HepG2 (cell line): ENCODE data around the gene MCM6. TPM values are rescaled to one million over a fixed set of nuclear protein-coding genes. Genes with fewer than 3 reads are reported as not detected.

Experiments used
- ATAC-seq: fragments of 200-7000 bp; cut with Tn5 transposase; 3 replicates; pipeline ENCODE4 v1.9.1; 2020; ENCODE audit warnings: mild to moderate bottlenecking, moderate library complexity
- BruUV-seq: library from RNA; stranded (reverse); fragments of 400-500 nt; replicated peaks from 2 replicates; lab custom pipeline; 2021; lab: Mats Ljungman, UMichigan
- CTCF ChIA-PET: fragments of 300-600 bp; formaldehyde crosslinking; extraction: SDS; loops from one replicate; lab custom pipeline; 2021; ENCODE audit warnings: low total read pairs, inconsistent platforms, low intra/inter-chr PET ratio; lab: Yijun Ruan, JAX
- POLR2A ChIA-PET: fragments of 350-600 bp; sonication (Branson Sonifier 250); formaldehyde crosslinking; loops from one replicate; lab custom pipeline; 2020; ENCODE audit warnings: antibody characterized with exemption, inconsistent platforms; lab: Yijun Ruan, JAX
- DNase-seq: peaks from one replicate; pipeline ENCODE4 v3.0.0-alpha.2; 2015; ENCODE audit warnings: low spot score
- FAIRE-seq: peaks from 3 replicates; lab custom pipeline; 2011; peaks lifted over from hg19 to GRCh38; lab: Jason Lieb, UNC
- H2AFZ ChIP-seq: one replicate; pipeline ENCODE4 v1.6.1; 2011; ENCODE audit warnings: low read length, inconsistent platforms
- H3K27ac ChIP-seq: fragments of 300-600 bp; 3 replicates; pipeline ENCODE4 v1.8.0; 2011; ENCODE audit warnings: mixed run types, mild to moderate bottlenecking, mixed read lengths, low read length, inconsistent platforms; ENCODE audit not compliant: insufficient read depth; ENCODE audit errors: extremely low read length
- H3K27me3 ChIP-seq, 2 experiments: fragments of 200-600 bp in 1 of 2; 2 replicates in 1 of 2; 3 replicates in 1 of 2; pipeline versions ENCODE4 v1.6.0 to v1.8.0; 2011; ENCODE audit warnings: low read length in 2 of 2, mild to moderate bottlenecking in 2 of 2, moderate library complexity in 2 of 2, inconsistent platforms in 1 of 2; ENCODE audit not compliant: insufficient read depth in 2 of 2, control insufficient read depth in 1 of 2
- H3K36me3 ChIP-seq, 2 experiments: fragments of 200-600 bp in 1 of 2; replicated peaks in 1 of 2; 2 replicates in 1 of 2; 3 replicates in 1 of 2; pipeline versions ENCODE4 v1.5.1 to v1.8.0; 2011; ENCODE audit warnings: low read length in 2 of 2, inconsistent platforms in 1 of 2; ENCODE audit not compliant: insufficient read depth in 2 of 2, control insufficient read depth in 1 of 2
- H3K4me1 ChIP-seq: 2 replicates; pipeline ENCODE4 v1.5.1; 2012; ENCODE audit warnings: low read length, inconsistent platforms; ENCODE audit not compliant: insufficient read depth
- H3K4me2 ChIP-seq: 2 replicates; pipeline ENCODE4 v1.6.0; 2011; ENCODE audit warnings: low read depth, low read length, inconsistent platforms
- H3K4me3 ChIP-seq, 3 experiments: fragments of 200-600 bp in 1 of 3; sonication (generic), shearing (Covaris generic) in 1 of 3; replicated peaks in 1 of 3; 2 replicates each; pipeline ENCODE4 v1.5.1; 2011 to 2016; ENCODE audit warnings: low read length in 3 of 3, inconsistent platforms in 2 of 3, low read depth in 2 of 3, mild to moderate bottlenecking in 2 of 3, control low read depth in 1 of 3, mixed read lengths in 1 of 3; ENCODE audit not compliant: insufficient read depth in 1 of 3
- H3K79me2 ChIP-seq: one replicate; pipeline ENCODE4 v1.6.1; 2011; ENCODE audit warnings: low read length, inconsistent platforms; ENCODE audit not compliant: insufficient read depth
- H3K9ac ChIP-seq: 2 replicates; pipeline ENCODE4 v1.6.0; 2011; ENCODE audit warnings: mild to moderate bottlenecking, low read depth, low read length, inconsistent platforms; ENCODE audit not compliant: insufficient read depth
- H3K9me3 ChIP-seq: 2 replicates; pipeline ENCODE4 v1.5.1; 2012; ENCODE audit warnings: mild to moderate bottlenecking, low read length
- H4K20me1 ChIP-seq: 2 replicates; pipeline ENCODE4 v1.6.0; 2011; ENCODE audit warnings: inconsistent platforms, mild to moderate bottlenecking, low read length, moderate library complexity; ENCODE audit not compliant: insufficient read depth
- MAFF ChIP-seq: IDR thresholded peaks from 2 replicates; pipeline ENCODE4 v1.6.1; 2011; ENCODE audit warnings: low read depth, low read length, improper control_type of control experiment
- MAFK ChIP-seq, 2 experiments: IDR thresholded peaks in 1 of 2; conservative IDR thresholded peaks in 1 of 2; 2 replicates each; pipeline ENCODE4 v1.6.1; 2011; ENCODE audit warnings: improper control_type of control experiment in 2 of 2, low read length in 2 of 2
- MXD4 ChIP-seq: IDR thresholded peaks from 2 replicates; pipeline ENCODE4 v1.6.1; 2016; ENCODE audit warnings: mild to moderate bottlenecking, missing biosample characterization, missing genetic modification reagents
- TCF12 ChIP-seq, 2 experiments: fragments of 450-650 bp in 1 of 2; sonication (generic) in 1 of 2; formaldehyde crosslinking in 1 of 2; IDR thresholded peaks; 2 replicates each; pipeline versions ENCODE4 v1.6.1 to v1.8.0; 2017 to 2022; ENCODE audit warnings: antibody characterized with exemption in 1 of 2, mild to moderate bottlenecking in 1 of 2, missing genetic modification reagents in 1 of 2, moderate library complexity in 1 of 2
- U2AF1 ChIP-seq: fragments of 200-400 bp; formaldehyde crosslinking; optimal IDR thresholded peaks from 2 replicates; pipeline ENCODE3; 2017; ENCODE audit warnings: mild to moderate bottlenecking, low read depth, low read length
- XBP1 ChIP-seq: sonication (generic); formaldehyde crosslinking; IDR thresholded peaks from 2 replicates; pipeline ENCODE4 v1.5.0; 2020; ENCODE audit warnings: missing genetic modification reagents
- ZNF556 ChIP-seq: sonication (generic); formaldehyde crosslinking; IDR thresholded peaks from 2 replicates; pipeline ENCODE4 v1.4.0; 2020; ENCODE audit warnings: mild to moderate bottlenecking, missing genetic modification reagents, borderline replicate concordance
- ZNF737 ChIP-seq: sonication (generic); formaldehyde crosslinking; IDR thresholded peaks from 2 replicates; pipeline ENCODE4 v1.5.0; 2020; ENCODE audit warnings: missing genetic modification reagents, mild to moderate bottlenecking, borderline replicate concordance
- WGBS: methylation state at CpG from one replicate; pipeline ENCODE4 v1.1.6; 2017; ENCODE audit warnings: low lambda C conversion rate; 5-methylcytosine and 5-hydroxymethylcytosine counted together
- in situ Hi-C: cut with HindIII; loops from 2 replicates; pipeline ENCODE4 v1.10.0; 2017; ENCODE audit warnings: low pct_unique_long_range_greater_than_20kb; ENCODE audit not compliant: extremely low pct_ligation_motif_present
- intact Hi-C: fragments of 100-400 bp; cut with micrococcal nuclease; formaldehyde crosslinking; loops from one replicate; pipeline ENCODE4 v1.10.0; 2022; ENCODE audit not compliant: unreplicated experiment
- polyA plus RNA-seq, 8 experiments: library from polyadenylated mRNA; depleted of rRNA in 3 of 8; stranded (reverse) in 7 of 8; unstranded in 1 of 8; fragments of >200 nt; fragmentation: Illumina TruSeq in 4 of 8; extraction: Trizol in 4 of 8; gene quantifications; 2 replicates each; pipeline versions ENCODE4 v1.2.1 to v1.2.3, GENCODE V29; 2011 to 2016; ENCODE audit warnings: low read depth in 4 of 8, missing spikeins in 1 of 8, mixed read lengths in 1 of 8; ENCODE audit not compliant: insufficient read depth in 1 of 8
- total RNA-seq, 5 experiments: library from RNA; depleted of rRNA; stranded (reverse); fragments of >200 nt; fragmentation: Illumina TruSeq; extraction: Trizol; gene quantifications; 2 replicates each; pipeline ENCODE4 v1.2.3, GENCODE V29; 2016; ENCODE audit warnings: low read depth in 1 of 5
- TF ChIP-seq, protein P1 (sequence below): sonication (generic); formaldehyde crosslinking; IDR thresholded peaks from 2 replicates; pipeline ENCODE4 v1.5.1; 2020; ENCODE audit warnings: missing genetic modification reagents, mild to moderate bottlenecking, borderline replicate concordance
- TF ChIP-seq, protein P2 (sequence below): sonication (generic); formaldehyde crosslinking; IDR thresholded peaks from 2 replicates; pipeline ENCODE4 v1.8.0; 2022; ENCODE audit warnings: mild to moderate bottlenecking, missing genetic modification reagents; ENCODE audit not compliant: insufficient replicate concordance
- TF ChIP-seq, protein P3 (sequence below): sonication (generic); formaldehyde crosslinking; IDR thresholded peaks from 2 replicates; pipeline ENCODE4 v1.8.1; 2023; ENCODE audit warnings: mild to moderate bottlenecking, missing genetic modification reagents, borderline replicate concordance
- TF ChIP-seq, protein P4 (sequence below): IDR thresholded peaks from 2 replicates; pipeline ENCODE4 v1.6.1; 2018; ENCODE audit warnings: missing genetic modification reagents, mild to moderate bottlenecking, missing compliant biosample characterization

MCM6 gene
- total and polyA plus RNA-seq, 2 of the 13 experiments (the other 11 are each of a cell fraction or from before 2014, with no cell fraction given), result 9.7 to 18.7 TPM

DNA sequence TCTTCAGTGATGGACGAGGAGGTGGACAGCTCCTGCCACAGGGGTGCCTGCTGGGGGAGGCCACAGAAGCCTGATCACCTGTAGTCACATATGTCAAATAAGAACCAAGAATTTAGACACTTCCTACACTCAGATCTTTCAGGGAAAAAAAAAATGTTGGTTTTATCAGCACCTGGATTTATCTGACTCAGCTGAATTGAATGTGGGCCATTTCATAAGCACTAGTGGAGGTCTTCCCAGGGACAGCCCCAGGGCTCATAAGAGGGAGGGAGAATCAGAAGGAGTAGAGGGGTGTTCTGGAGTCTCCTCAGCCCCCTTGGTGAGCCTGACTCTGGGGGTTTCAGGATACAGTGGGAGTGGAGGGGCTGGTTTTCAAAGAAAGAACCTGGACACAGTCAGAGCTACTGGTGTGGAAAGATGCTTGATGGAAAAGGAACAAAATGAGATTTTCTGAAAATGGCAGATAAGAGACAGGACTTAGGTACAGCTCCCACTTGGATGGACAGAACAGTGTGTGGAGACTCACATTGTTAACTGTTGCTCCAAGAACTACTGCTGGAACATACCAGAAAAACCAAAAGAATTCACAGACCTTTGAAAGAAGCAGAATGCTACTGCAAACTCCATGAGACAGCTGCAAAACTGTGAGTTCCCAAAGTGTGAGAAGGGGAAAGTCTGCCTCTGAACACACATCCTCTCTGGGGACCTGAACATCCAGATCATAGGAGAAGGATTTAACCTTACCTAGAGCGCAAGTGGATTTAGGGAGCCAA lies 84.6 kb downstream of the MCM6 start:
- TF ChIP-seq MAFK (conservative IDR thresholded peaks at IDR 0.05 in 1 of 2, IDR thresholded peaks at IDR 0.05 in 1 of 2; ENCODE audit: low read length in 2 of 2) (peak; percentile 65 to 86), ZNF556 (CRISPR knock-in tag) (no peak), MAFF (peak; percentile 68)
- TF ChIP-seq, all 625 proteins: peak for 2
- Histone ChIP-seq H3K27me3 (no peaks in the 10 kb centered on the region), H2AFZ (no peak overlapping the region), H3K9ac (no peak overlapping the region), H4K20me1 (no peaks in the 10 kb centered on the region), H3K4me1 (no peaks in the 10 kb centered on the region), H3K27ac (no peak overlapping the region), H3K36me3 (no peaks in the 10 kb centered on the region), H3K79me2 (no peaks in the 10 kb centered on the region), H3K9me3 (no peaks in the 10 kb centered on the region), H3K4me3 (no peak overlapping the region), H3K4me2 (no peak overlapping the region)
- FAIRE-seq (no peak), ATAC-seq (no peak), DNase-seq (no peak)
- ChIA-PET POLR2A (no interaction called here), CTCF (no interaction called here)
- intact Hi-C loops (no loop called here), in situ Hi-C loops (loop anchor here (10.0 kb wide), 1 partner anchor 797 kb away; no protein-coding TSS in a partner anchor)
- WGBS, result 71% methylated on average over 2 of the region's 2 CpGs
- BruUV-seq, result no TSS peak

DNA sequence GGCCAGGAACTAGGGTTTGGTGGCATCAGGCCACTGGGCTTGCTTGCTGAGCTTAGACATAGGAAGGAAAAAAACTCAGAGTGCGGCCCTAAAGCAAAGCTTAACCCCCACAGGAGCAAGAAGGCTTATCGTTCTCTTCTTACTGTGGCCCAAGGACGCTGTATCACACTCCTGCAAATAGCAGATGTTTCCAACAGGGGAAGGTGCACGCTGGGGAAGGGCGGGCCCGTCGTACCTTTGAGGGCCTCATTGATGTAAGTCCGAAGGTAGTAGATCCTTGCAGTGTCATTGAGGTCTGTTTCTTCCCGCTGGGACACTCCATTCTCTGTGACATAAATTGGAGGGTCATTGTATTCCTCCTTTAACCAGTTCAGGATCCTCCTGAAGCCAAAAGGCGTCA lies 85.8 kb downstream of the MCM6 start:
- H3K27me3 ChIP-seq, result no peaks in the 10 kb centered on the region
- H3K4me2 ChIP-seq, result no peak overlapping the region
- ATAC-seq, result no peak
- CTCF ChIA-PET, result no interaction called here
- 74% methylated on average over 10 of the region's 10 CpGs for WGBS
- no peak overlapping the region for H3K27ac ChIP-seq
- no peaks in the 10 kb centered on the region for H3K9me3 ChIP-seq
- no peak overlapping the region for H3K4me3 ChIP-seq
- in situ Hi-C loops (loop anchor here (10.0 kb wide), 1 partner anchor 796 kb away; no protein-coding TSS in a partner anchor), intact Hi-C loops (no loop called here)
- POLR2A ChIA-PET, result no interaction called here
- H3K79me2 ChIP-seq, result no peaks in the 10 kb centered on the region
- H3K36me3 ChIP-seq, result peaks cover 0 to under 1% of the 10 kb centered on the region in 2 experiments; a peak in 1 of 5 replicates
- no peaks in the 10 kb centered on the region for H4K20me1 ChIP-seq
- no peak for FAIRE-seq
- no TSS peak for BruUV-seq
- H2AFZ ChIP-seq, result no peak overlapping the region
- H3K4me1 ChIP-seq, result no peaks in the 10 kb centered on the region
- DNase-seq, result no peak
- no peak overlapping the region for H3K9ac ChIP-seq
- TF ChIP-seq, protein P1, sequence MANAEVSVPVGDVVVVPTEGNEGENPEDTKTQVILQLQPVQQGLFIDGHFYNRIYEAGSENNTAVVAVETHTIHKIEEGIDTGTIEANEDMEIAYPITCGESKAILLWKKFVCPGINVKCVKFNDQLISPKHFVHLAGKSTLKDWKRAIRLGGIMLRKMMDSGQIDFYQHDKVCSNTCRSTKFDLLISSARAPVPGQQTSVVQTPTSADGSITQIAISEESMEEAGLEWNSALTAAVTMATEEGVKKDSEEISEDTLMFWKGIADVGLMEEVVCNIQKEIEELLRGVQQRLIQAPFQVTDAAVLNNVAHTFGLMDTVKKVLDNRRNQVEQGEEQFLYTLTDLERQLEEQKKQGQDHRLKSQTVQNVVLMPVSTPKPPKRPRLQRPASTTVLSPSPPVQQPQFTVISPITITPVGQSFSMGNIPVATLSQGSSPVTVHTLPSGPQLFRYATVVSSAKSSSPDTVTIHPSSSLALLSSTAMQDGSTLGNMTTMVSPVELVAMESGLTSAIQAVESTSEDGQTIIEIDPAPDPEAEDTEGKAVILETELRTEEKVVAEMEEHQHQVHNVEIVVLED, result no peak
- TF ChIP-seq, protein P2, sequence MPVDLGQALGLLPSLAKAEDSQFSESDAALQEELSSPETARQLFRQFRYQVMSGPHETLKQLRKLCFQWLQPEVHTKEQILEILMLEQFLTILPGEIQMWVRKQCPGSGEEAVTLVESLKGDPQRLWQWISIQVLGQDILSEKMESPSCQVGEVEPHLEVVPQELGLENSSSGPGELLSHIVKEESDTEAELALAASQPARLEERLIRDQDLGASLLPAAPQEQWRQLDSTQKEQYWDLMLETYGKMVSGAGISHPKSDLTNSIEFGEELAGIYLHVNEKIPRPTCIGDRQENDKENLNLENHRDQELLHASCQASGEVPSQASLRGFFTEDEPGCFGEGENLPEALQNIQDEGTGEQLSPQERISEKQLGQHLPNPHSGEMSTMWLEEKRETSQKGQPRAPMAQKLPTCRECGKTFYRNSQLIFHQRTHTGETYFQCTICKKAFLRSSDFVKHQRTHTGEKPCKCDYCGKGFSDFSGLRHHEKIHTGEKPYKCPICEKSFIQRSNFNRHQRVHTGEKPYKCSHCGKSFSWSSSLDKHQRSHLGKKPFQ (CRISPR knock-in tag), result no peak
- TF ChIP-seq XBP1 (CRISPR knock-in tag) (no peak), ZNF737 (CRISPR knock-in tag) (no peak), MXD4 (no peak), U2AF1 (no peak), TCF12 (IDR thresholded peaks at IDR 0.05) (no peak), TCF12 (CRISPR knock-in tag; IDR thresholded peaks at IDR 0.05) (no peak)
- TF ChIP-seq, protein P3, sequence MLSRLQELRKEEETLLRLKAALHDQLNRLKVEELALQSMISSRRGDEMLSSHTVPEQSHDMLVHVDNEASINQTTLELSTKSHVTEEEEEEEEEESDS (CRISPR knock-in tag), result no peak
- TF ChIP-seq, protein P4, sequence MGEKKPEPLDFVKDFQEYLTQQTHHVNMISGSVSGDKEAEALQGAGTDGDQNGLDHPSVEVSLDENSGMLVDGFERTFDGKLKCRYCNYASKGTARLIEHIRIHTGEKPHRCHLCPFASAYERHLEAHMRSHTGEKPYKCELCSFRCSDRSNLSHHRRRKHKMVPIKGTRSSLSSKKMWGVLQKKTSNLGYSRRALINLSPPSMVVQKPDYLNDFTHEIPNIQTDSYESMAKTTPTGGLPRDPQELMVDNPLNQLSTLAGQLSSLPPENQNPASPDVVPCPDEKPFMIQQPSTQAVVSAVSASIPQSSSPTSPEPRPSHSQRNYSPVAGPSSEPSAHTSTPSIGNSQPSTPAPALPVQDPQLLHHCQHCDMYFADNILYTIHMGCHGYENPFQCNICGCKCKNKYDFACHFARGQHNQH (CRISPR knock-in tag), result no peak
